ENCODE results near the gene NAB1.

DNA sequence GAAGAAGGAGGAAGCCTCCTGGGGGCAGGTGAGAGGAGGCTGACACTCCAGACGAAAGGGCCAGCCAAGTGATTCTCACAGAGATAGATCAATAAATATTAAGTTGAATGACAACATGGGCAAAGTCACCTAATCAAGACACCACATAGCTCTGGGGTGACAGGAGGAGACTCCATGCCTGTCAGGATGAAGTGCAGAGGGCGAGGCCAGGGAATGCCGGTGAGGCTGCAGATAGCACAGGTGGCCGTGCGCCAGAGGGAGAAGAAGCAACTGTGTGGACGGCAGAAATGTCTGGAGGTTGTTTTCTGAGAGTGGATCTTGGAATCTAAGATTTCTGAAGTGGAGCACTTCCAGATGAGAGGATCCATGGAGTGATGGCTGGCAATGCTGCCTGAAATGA, 71.4 kb downstream of the NAB1 start:
- TF ChIP-seq, protein P1, sequence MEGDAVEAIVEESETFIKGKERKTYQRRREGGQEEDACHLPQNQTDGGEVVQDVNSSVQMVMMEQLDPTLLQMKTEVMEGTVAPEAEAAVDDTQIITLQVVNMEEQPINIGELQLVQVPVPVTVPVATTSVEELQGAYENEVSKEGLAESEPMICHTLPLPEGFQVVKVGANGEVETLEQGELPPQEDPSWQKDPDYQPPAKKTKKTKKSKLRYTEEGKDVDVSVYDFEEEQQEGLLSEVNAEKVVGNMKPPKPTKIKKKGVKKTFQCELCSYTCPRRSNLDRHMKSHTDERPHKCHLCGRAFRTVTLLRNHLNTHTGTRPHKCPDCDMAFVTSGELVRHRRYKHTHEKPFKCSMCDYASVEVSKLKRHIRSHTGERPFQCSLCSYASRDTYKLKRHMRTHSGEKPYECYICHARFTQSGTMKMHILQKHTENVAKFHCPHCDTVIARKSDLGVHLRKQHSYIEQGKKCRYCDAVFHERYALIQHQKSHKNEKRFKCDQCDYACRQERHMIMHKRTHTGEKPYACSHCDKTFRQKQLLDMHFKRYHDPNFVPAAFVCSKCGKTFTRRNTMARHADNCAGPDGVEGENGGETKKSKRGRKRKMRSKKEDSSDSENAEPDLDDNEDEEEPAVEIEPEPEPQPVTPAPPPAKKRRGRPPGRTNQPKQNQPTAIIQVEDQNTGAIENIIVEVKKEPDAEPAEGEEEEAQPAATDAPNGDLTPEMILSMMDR (IDR thresholded peaks at IDR 0.05), result no peak
- no peak for TF ChIP-seq ZFX (IDR thresholded peaks at IDR 0.05; ENCODE audit: borderline replicate concordance)

Measured in 22Rv1 (cell line).